CD1c-positive myeloid dendritic cell (primary cell): ENCODE measurements around the gene WDFY4.

Source experiments
- DNase-seq: peaks from one replicate; pipeline ENCODE4 v3.0.0-alpha.2; 2016; ENCODE audit errors: extremely low spot score

The WDFY4 gene

GRCh38 chr10:48880016-48880705, 195.5 kb downstream of the WDFY4 start:
- DNase-seq: no peak

GRCh38 chr10:48881937-48882336, 197.3 kb downstream of the WDFY4 start:
- DNase-seq: no peak

- DNase-seq: no peak
Measured at GRCh38 chr10:48882881-48883280, 198.2 kb downstream of the WDFY4 start.

- DNase-seq: no peak
Measured at GRCh38 chr10:48883701-48884100, 199.0 kb downstream of the WDFY4 start.

- no peak for DNase-seq
Measured at GRCh38 chr10:48884179-48885045, 199.7 kb downstream of the WDFY4 start.

DNA sequence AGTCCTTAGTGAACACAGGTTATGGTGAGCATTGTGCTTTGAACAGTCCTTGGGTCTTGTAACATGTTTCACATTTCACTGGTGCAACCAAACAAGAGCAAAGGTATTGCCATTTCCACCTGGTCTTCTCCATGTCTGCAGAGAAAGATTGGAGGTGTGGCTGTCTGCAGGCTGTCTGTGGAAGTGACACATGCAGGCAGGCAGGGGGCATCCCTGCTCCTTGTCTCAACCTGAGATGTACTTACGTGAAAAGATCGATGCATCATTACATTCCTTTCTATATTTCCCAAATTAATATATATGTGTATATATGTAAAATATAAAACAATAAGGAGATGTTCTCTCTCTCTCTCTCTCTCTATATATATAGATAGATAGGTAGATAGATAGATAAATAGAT, 200.7 kb downstream of the WDFY4 start:
- no peak for DNase-seq

DNA sequence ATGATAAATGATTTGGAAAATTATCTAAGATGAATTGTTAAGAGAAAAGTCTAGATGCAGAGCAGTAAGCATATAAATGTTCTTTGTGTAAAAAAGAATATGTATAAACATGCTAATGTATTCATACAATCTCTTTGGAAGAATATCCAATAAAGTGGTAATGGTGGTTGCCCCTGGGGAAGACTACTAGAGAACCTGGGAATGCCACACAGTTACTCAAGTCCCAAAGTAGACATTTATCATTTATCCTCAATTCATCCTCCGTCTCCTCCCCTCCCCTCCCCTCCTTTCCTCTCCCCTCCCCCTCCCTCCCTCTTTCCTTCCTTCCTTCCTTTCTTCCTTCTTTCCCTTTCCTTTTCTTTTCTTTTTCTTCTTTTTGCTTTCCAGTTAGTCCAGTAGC, 203.3 kb downstream of the WDFY4 start:
- no peak for DNase-seq

- no peak for DNase-seq
Measured at GRCh38 chr10:48890888-48891850, 206.5 kb downstream of the WDFY4 start.

DNA sequence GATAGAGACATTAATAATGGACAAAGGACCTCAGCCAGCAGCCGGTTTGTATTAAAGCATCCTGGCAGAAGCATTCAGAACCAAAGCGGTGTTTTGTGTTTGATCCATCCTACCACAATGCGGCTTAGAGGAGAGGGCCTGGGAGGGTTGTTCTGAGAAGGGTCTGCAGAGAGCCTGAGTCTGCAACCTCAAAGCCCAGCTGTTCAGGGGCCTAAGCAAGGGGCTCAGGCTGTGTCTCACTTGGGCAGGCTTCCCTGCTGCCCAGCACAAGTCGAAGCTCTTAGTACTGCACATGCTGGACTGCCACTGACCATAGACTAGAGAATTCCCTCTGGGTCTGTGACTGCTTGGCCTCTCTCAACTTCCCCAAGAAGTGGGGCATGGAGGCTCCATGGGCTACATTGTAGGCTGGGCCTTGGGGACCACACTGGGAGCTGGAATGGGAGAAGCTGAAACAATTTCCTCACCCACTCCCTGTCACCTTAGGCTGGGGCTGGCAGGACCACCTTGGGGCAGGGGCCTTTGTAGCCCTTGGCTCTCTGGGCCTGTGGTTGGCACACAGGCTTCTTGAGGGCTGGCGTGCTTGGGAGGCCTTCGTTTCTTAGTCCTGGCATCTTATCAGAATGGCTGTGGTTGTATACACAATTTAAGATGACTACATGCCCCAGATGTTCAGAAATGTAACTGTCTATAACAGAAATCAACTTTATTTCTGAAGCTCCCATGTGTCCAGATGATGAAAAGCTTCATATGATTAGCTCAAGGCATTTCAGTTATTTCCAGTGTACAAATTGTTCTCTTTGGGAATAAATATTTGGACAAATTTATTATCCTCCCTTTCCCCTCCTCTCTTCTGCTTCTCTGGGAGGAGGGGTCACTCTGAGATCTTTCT, 210.5 kb downstream of the WDFY4 start:
- no peak for DNase-seq

GRCh38 chr10:48895803-48896195, 211.1 kb downstream of the WDFY4 start:
- DNase-seq: no peak

- peak; percentile 11 for DNase-seq
Measured at GRCh38 chr10:48896756-48897440, 212.2 kb downstream of the WDFY4 start.

GRCh38 chr10:48897441-48897790, 212.7 kb downstream of the WDFY4 start:
- DNase-seq: no peak

DNA sequence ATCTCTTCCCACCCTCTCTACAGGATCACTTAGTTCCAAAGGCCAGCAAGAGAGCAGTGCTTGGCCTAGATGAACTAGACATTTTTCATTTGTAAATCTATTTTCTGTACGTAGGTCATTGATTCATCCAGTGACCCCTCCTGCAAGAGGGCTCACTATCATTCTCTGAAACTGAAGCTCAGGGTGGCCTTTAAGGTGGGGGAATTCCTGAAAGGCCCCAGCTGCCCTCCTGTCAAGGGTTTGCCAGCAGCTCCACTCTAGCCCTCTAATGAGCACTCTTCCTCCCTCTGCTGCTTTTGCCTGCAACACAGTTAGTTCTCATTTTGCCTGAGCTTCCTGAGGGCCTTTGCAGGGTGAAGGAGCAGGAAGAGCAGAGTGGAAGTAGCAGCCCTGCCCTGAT, 213.8 kb downstream of the WDFY4 start:
- peak; percentile 26 for DNase-seq

DNA sequence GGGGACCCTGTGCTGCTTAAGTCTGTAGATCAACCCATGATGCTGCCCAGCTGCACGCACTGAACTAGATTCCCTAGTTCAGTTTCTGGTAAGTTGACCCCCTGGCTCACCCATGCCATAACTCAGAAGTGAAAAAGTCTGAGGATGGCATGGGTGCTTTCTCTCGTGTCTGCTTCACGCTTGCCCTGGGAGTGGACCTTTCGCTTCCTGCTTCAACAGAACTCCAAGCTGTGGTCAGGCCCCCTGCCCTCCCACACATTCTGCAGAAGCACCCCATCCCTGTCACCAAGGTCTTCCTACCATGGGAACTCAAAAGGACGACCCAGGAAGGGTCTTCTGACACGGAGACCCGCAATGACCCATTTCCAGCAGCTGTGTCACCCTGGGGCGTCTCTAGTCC, 215.1 kb downstream of the WDFY4 start:
- DNase-seq: peak; percentile 74

GRCh38 chr10:48900371-48900801, 215.7 kb downstream of the WDFY4 start:
- peak; percentile 86 for DNase-seq

- no peak for DNase-seq
Measured at GRCh38 chr10:48901319-48901718, 216.6 kb downstream of the WDFY4 start.

- no peak for DNase-seq
Measured at GRCh38 chr10:48902096-48902495, 217.4 kb downstream of the WDFY4 start.

DNA sequence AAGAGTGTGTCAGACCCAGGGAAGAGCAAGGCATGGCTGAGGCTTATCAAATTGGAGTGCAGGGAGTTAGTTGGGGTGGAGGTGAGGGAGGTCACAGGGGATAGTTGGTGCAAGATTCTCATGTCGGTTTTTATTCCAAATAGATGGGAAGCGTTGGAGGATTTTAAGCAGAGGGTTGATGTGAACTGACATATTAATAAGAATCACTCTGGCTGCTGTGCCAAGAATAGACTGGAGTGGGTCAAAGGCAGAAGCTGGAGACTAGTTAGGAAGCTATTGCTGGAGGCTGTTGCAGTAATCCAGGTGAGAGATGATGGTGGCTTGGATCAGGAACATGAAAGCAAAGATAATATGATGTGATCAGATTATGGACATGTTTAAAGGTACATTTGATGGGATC, 218.5 kb downstream of the WDFY4 start:
- DNase-seq: no peak

DNA sequence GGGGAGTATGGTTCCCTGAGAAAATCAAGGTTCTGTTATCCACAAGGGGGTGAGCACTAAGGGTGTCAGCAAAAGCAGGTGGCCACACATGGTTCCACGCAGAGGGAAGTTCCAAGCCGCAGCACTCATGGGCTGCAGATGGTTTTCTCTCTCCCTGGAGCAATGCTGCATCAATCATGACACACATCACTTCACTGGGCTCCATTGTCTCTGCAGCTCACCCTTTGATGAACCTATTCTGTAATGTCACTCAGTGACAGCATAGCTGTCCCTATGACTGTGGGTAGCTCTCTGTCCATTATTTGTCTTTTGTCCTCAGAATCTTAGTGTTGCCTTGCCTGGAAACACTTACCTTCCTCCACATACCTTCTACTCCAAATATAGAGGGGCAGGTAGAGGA, 220.2 kb downstream of the WDFY4 start:
- DNase-seq: no peak

DNA sequence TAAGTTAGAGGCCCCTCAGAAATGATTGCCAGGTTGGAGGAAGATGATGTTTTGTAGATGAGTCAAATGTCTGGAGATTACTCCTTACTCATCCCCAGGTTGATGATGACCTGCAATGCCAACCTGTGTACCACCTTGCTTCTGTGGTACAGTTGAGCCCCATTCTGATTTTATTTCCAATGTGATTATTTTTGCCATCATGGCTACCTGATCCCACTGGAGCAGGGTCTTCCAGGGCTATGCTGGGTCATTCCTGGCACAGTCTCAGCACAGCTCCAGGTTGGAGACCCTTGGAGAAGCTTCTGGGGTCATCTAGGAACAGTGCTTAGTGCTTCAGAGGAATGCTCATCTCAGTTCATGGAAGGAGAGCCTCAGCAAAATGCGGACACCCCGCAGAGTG, 220.6 kb downstream of the WDFY4 start:
- no peak for DNase-seq

- no peak for DNase-seq
Measured at GRCh38 chr10:48906841-48907240, 222.2 kb downstream of the WDFY4 start.
